Measurements from ENCODE around the gene SARS2.

Gene SARS2

GRCh38 chr19:38964738-38965137 lies 34.2 kb upstream of the SARS2 start:
- no peak overlapping the region for H3K4me3 ChIP-seq (ENCODE audit: low read length, poor library complexity, severe bottlenecking)
- no peak overlapping the region for H3K9ac ChIP-seq (ENCODE audit: low read depth, low read length, poor library complexity, severe bottlenecking)
- no peaks in the 10 kb centered on the region for H3K4me1 ChIP-seq (ENCODE audit: insufficient read depth, low read length, poor library complexity, severe bottlenecking)
- no peaks in the 10 kb centered on the region for H3K79me2 ChIP-seq (ENCODE audit: insufficient read depth, low read length)
- no peak overlapping the region for H3K4me2 ChIP-seq (ENCODE audit: low read depth, low read length, poor library complexity, severe bottlenecking)
- no peaks in the 10 kb centered on the region for H3K9me2 ChIP-seq (replicated peaks; ENCODE audit: low read depth, low read length)
- H3K9me3 ChIP-seq (ENCODE audit: insufficient read depth, low read depth, low read length), result no peaks in the 10 kb centered on the region
- no peaks in the 10 kb centered on the region for H3K27me3 ChIP-seq (ENCODE audit: insufficient read depth, low read length, poor library complexity, severe bottlenecking)
- peak overlapping the region; percentile 32; the same call in 1 of the 2 replicates for H2AFZ ChIP-seq (ENCODE audit: low read length)
- no peaks in the 10 kb centered on the region for H4K20me1 ChIP-seq (ENCODE audit: insufficient read depth, low read length, poor library complexity, severe bottlenecking)
- no peak for TF ChIP-seq EZH2phosphoT487 (IDR thresholded peaks at IDR 0.05; ENCODE audit: borderline replicate concordance)
- no peak for TF ChIP-seq CTCF (conservative IDR thresholded peaks at IDR 0.05; ENCODE audit: low read length)
- no peaks in the 10 kb centered on the region for H3K36me3 ChIP-seq (ENCODE audit: insufficient read depth, low read length)
- H3F3A ChIP-seq (ENCODE audit: low read depth), result no peaks in the 10 kb centered on the region

GRCh38 chr19:38959618-38960017 lies 29.1 kb upstream of the SARS2 start:
- Histone ChIP-seq H4K20me1 (ENCODE audit: insufficient read depth, low read length, poor library complexity, severe bottlenecking) (no peaks in the 10 kb centered on the region), H3K9me2 (replicated peaks; ENCODE audit: low read depth, low read length) (no peaks in the 10 kb centered on the region), H2AFZ (ENCODE audit: low read length) (no peak overlapping the region), H3K9ac (ENCODE audit: low read depth, low read length, poor library complexity, severe bottlenecking) (no peak overlapping the region), H3K36me3 (ENCODE audit: insufficient read depth, low read length) (no peaks in the 10 kb centered on the region), H3K4me3 (ENCODE audit: low read length, poor library complexity, severe bottlenecking) (no peak overlapping the region), H3F3A (ENCODE audit: low read depth) (no peaks in the 10 kb centered on the region), H3K27me3 (ENCODE audit: insufficient read depth, low read length, poor library complexity, severe bottlenecking) (no peaks in the 10 kb centered on the region), H3K4me1 (ENCODE audit: insufficient read depth, low read length, poor library complexity, severe bottlenecking) (no peaks in the 10 kb centered on the region), H3K9me3 (ENCODE audit: insufficient read depth, low read depth, low read length) (no peaks in the 10 kb centered on the region), H3K79me2 (ENCODE audit: insufficient read depth, low read length) (no peaks in the 10 kb centered on the region), H3K4me2 (ENCODE audit: low read depth, low read length, poor library complexity, severe bottlenecking) (no peak overlapping the region)
- TF ChIP-seq EZH2phosphoT487 (IDR thresholded peaks at IDR 0.05; ENCODE audit: borderline replicate concordance), result no peak
- TF ChIP-seq CTCF (conservative IDR thresholded peaks at IDR 0.05; ENCODE audit: low read length), result no peak

- H2AFZ ChIP-seq (ENCODE audit: low read length), result 0 out of 2 replicates have a peak overlapping the region, but pooled peaks have one; percentile 43
- no peaks in the 10 kb centered on the region for H3K9me2 ChIP-seq (replicated peaks; ENCODE audit: low read depth, low read length)
Observed at GRCh38 chr19:38958301-38958700, 27.7 kb upstream of the SARS2 start.

GRCh38 chr19:38956264-38956663 lies 25.7 kb upstream of the SARS2 start:
- Histone ChIP-seq H3K9me2 (replicated peaks; ENCODE audit: low read depth, low read length) (no peaks in the 10 kb centered on the region), H2AFZ (ENCODE audit: low read length) (no peak overlapping the region), H4K20me1 (ENCODE audit: insufficient read depth, low read length, poor library complexity, severe bottlenecking) (no peaks in the 10 kb centered on the region), H3K79me2 (ENCODE audit: insufficient read depth, low read length) (no peaks in the 10 kb centered on the region), H3K27me3 (ENCODE audit: insufficient read depth, low read length, poor library complexity, severe bottlenecking) (no peaks in the 10 kb centered on the region), H3K4me3 (ENCODE audit: low read length, poor library complexity, severe bottlenecking) (no peak overlapping the region), H3F3A (ENCODE audit: low read depth) (no peaks in the 10 kb centered on the region), H3K4me1 (ENCODE audit: insufficient read depth, low read length, poor library complexity, severe bottlenecking) (no peaks in the 10 kb centered on the region), H3K9me3 (ENCODE audit: insufficient read depth, low read depth, low read length) (no peaks in the 10 kb centered on the region), H3K36me3 (ENCODE audit: insufficient read depth, low read length) (no peaks in the 10 kb centered on the region), H3K4me2 (ENCODE audit: low read depth, low read length, poor library complexity, severe bottlenecking) (no peak overlapping the region), H3K9ac (ENCODE audit: low read depth, low read length, poor library complexity, severe bottlenecking) (no peak overlapping the region)
- TF ChIP-seq CTCF (conservative IDR thresholded peaks at IDR 0.05; ENCODE audit: low read length) (no peak), EZH2phosphoT487 (IDR thresholded peaks at IDR 0.05; ENCODE audit: borderline replicate concordance) (no peak)

More at GRCh38 chr19:38958301-38958700, 27.7 kb upstream of the SARS2 start:
- TF ChIP-seq EZH2phosphoT487 (IDR thresholded peaks at IDR 0.05; ENCODE audit: borderline replicate concordance), result no peak
- Histone ChIP-seq H3K79me2 (ENCODE audit: insufficient read depth, low read length) (no peaks in the 10 kb centered on the region), H3K4me2 (ENCODE audit: low read depth, low read length, poor library complexity, severe bottlenecking) (no peak overlapping the region), H3K9me3 (ENCODE audit: insufficient read depth, low read depth, low read length) (no peaks in the 10 kb centered on the region), H3K9ac (ENCODE audit: low read depth, low read length, poor library complexity, severe bottlenecking) (no peak overlapping the region), H3F3A (ENCODE audit: low read depth) (no peaks in the 10 kb centered on the region), H3K4me1 (ENCODE audit: insufficient read depth, low read length, poor library complexity, severe bottlenecking) (no peaks in the 10 kb centered on the region), H3K36me3 (ENCODE audit: insufficient read depth, low read length) (no peaks in the 10 kb centered on the region), H3K4me3 (ENCODE audit: low read length, poor library complexity, severe bottlenecking) (no peak overlapping the region), H4K20me1 (ENCODE audit: insufficient read depth, low read length, poor library complexity, severe bottlenecking) (no peaks in the 10 kb centered on the region), H3K27me3 (ENCODE audit: insufficient read depth, low read length, poor library complexity, severe bottlenecking) (no peaks in the 10 kb centered on the region)

Measured in Loucy (cell line).